OCI-LY3 (cell line): ENCODE results near the gene GAK.

Experiments used
- H2AFZ ChIP-seq: fragments of 200-600, 300-600 bp; shearing (Covaris generic); 2 replicates; pipeline ENCODE4 v1.6.0; 2014; ENCODE audit warnings: antibody characterized with exemption, low read depth, low read length
- H3K27ac ChIP-seq: fragments of 200-600, 300-600 bp; sonication (generic); 2 replicates; pipeline ENCODE4 v1.5.1; 2014; ENCODE audit warnings: mild to moderate bottlenecking, low read length, moderate library complexity, mixed read lengths
- H3K27me3 ChIP-seq: fragments of 200-600, 300-600 bp; sonication (generic); 2 replicates; pipeline ENCODE4 v1.6.1; 2014; ENCODE audit warnings: low read depth, low read length, mixed read lengths
- H3K36me3 ChIP-seq: fragments of 200-600, 300-600 bp; sonication (generic); replicated peaks from 2 replicates; pipeline ENCODE3; 2014; ENCODE audit warnings: low read depth, low read length, mixed read lengths
- H3K4me1 ChIP-seq: fragments of 300-600, 200-600 bp; sonication (generic); 2 replicates; pipeline ENCODE4 v1.6.1; 2014; ENCODE audit warnings: low read length, mixed read lengths
- H3K4me2 ChIP-seq: fragments of 200-600, 300-600 bp; sonication (generic); 2 replicates; pipeline ENCODE4 v1.6.1; 2014; ENCODE audit warnings: low read length, mixed read lengths
- H3K4me3 ChIP-seq: fragments of 300-600, 200-600 bp; sonication (generic); 2 replicates; pipeline ENCODE4 v1.5.1; 2014; ENCODE audit warnings: antibody characterized with exemption, mild to moderate bottlenecking, low read length, moderate library complexity
- H3K79me2 ChIP-seq: fragments of 300-600, 200-600 bp; shearing (Covaris generic); 2 replicates; pipeline ENCODE4 v1.6.1; 2014; ENCODE audit warnings: mild to moderate bottlenecking, low read length, mixed read lengths
- H3K9ac ChIP-seq: fragments of 300-600, 200-600 bp; shearing (Covaris generic); 2 replicates; pipeline ENCODE4 v1.6.0; 2014; ENCODE audit warnings: mild to moderate bottlenecking, low read length, moderate library complexity
- H3K9me3 ChIP-seq: fragments of 200-600, 300-600 bp; shearing (Covaris generic); 2 replicates; pipeline ENCODE4 v1.6.1; 2014; ENCODE audit warnings: low read length, mixed read lengths; ENCODE audit not compliant: insufficient read depth
- H4K20me1 ChIP-seq: fragments of 200-600, 300-600 bp; sonication (generic); 2 replicates; pipeline ENCODE4 v1.6.1; 2016; ENCODE audit warnings: low read length, mixed read lengths; ENCODE audit not compliant: insufficient read depth
- EZH2phosphoT487 ChIP-seq: fragments of 200-600 bp; shearing (Covaris generic); IDR thresholded peaks from 2 replicates; pipeline ENCODE4 v1.6.1; 2018; ENCODE audit warnings: antibody characterized with exemption, mixed run types, low read depth
- TF ChIP-seq, protein P1 (sequence below): fragments of 200-600, 300-600 bp; sonication (generic); IDR thresholded peaks from 2 replicates; pipeline ENCODE4 v1.5.1; 2014; ENCODE audit warnings: antibody characterized with exemption, low read length, low read depth

The GAK gene

DNA sequence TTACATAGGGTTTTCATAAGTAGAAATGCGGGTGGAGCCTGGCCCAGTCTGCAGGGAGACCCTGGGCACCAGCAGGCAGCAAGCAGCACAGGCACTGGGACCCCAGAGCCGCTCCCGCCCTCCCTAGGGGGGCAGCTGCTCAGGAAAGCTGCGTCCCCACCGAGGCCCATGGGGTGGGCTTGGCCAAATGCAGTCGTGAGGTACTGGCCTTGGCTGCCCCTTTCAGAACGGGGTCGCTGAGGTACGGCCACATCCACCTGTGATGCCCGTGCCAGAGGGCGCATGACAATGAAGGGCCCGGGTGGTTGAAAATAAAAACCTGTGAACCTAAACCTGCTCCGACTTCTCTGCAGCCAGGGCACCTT is 16.8 kb upstream of the GAK start:
- TF ChIP-seq, protein P1, sequence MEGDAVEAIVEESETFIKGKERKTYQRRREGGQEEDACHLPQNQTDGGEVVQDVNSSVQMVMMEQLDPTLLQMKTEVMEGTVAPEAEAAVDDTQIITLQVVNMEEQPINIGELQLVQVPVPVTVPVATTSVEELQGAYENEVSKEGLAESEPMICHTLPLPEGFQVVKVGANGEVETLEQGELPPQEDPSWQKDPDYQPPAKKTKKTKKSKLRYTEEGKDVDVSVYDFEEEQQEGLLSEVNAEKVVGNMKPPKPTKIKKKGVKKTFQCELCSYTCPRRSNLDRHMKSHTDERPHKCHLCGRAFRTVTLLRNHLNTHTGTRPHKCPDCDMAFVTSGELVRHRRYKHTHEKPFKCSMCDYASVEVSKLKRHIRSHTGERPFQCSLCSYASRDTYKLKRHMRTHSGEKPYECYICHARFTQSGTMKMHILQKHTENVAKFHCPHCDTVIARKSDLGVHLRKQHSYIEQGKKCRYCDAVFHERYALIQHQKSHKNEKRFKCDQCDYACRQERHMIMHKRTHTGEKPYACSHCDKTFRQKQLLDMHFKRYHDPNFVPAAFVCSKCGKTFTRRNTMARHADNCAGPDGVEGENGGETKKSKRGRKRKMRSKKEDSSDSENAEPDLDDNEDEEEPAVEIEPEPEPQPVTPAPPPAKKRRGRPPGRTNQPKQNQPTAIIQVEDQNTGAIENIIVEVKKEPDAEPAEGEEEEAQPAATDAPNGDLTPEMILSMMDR, result no peak
- no peak for TF ChIP-seq EZH2phosphoT487
- Histone ChIP-seq H3K36me3 (no peaks in the 10 kb centered on the region), H3K9ac (no peak overlapping the region), H3K79me2 (no peaks in the 10 kb centered on the region), H2AFZ (no peak overlapping the region), H3K9me3 (no peaks in the 10 kb centered on the region), H4K20me1 (no peaks in the 10 kb centered on the region), H3K4me1 (no peaks in the 10 kb centered on the region), H3K27ac (no peak overlapping the region), H3K4me3 (no peak overlapping the region), H3K4me2 (no peak overlapping the region), H3K27me3 (no peaks in the 10 kb centered on the region)

DNA sequence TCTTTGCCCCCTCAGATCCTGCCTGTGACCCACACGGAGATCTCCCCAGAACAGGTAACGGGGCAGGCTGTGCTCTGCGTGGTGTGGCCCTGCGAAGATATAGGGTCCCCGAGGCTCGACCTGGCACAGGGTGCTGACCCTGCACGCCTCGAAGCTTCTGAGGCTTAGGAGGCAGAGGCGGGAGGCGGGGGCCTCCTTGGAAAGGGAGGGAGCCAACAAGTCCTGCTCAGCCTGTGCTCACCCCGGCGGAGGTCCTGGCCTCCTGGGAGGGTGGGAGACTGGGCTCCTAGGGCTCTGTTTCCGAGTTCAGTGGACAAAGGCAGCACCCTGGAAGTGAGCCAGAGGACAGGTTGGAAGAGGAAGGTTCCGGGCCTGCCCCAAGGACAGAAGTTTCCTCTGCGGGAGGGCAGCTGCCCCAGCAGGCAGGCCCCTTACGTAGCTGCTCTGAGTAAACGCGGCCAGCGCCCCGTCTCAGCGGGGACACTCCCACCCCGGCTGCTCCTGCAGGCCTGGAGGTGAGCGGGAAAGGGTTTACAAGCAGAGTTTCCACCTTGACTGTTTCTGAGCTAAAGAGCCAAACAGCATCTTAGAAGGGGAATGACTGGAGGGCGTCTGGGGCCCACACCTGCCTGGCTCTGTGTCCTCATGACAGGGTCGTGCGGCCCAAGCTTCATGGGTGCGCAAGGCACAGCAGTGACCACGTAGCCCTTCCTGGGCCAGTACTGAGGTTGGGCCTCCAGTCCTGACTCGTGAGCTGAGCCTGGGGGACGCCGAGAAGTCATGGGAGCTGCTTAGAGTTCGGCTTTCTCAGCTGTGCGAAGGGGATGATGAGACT is 16.2 kb upstream of the GAK start:
- Histone ChIP-seq H3K79me2 (no peaks in the 10 kb centered on the region), H3K27me3 (no peaks in the 10 kb centered on the region), H2AFZ (no peak overlapping the region), H3K36me3 (no peaks in the 10 kb centered on the region), H4K20me1 (no peaks in the 10 kb centered on the region), H3K9ac (no peak overlapping the region), H3K4me3 (no peak overlapping the region), H3K27ac (no peak overlapping the region), H3K4me2 (no peak overlapping the region), H3K4me1 (no peaks in the 10 kb centered on the region), H3K9me3 (no peaks in the 10 kb centered on the region)
- TF ChIP-seq, protein P1, result no peak
- TF ChIP-seq EZH2phosphoT487, result no peak

DNA sequence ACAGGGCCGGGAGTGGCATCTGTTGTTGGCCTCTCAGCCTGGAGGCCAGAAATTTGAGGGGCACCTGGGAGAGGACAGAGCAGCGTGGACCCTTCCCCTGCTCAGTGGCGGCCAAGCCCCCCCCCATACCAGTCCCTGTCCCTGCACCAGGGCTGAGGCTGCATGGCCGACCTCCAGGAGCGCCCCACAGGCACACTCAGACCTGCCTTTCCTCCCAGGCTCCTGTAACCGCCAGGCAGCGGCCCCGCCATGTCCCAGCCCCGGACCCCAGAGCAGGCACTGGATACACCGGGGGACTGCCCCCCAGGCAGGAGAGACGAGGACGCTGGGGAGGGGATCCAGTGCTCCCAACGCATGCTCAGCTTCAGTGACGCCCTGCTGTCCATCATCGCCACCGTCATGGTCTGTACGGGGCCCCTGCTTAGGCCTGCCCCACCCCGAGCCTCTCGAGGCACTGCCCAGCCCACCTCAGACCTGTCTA is 15.4 kb upstream of the GAK start:
- Histone ChIP-seq H3K4me2 (no peak overlapping the region), H3K27me3 (no peaks in the 10 kb centered on the region), H3K4me1 (no peaks in the 10 kb centered on the region), H3K4me3 (no peak overlapping the region), H3K9ac (no peak overlapping the region), H3K9me3 (no peaks in the 10 kb centered on the region), H3K27ac (no peak overlapping the region), H4K20me1 (no peaks in the 10 kb centered on the region), H2AFZ (no peak overlapping the region), H3K79me2 (no peaks in the 10 kb centered on the region), H3K36me3 (no peaks in the 10 kb centered on the region)
- TF ChIP-seq, protein P1, result no peak
- TF ChIP-seq EZH2phosphoT487, result no peak

DNA sequence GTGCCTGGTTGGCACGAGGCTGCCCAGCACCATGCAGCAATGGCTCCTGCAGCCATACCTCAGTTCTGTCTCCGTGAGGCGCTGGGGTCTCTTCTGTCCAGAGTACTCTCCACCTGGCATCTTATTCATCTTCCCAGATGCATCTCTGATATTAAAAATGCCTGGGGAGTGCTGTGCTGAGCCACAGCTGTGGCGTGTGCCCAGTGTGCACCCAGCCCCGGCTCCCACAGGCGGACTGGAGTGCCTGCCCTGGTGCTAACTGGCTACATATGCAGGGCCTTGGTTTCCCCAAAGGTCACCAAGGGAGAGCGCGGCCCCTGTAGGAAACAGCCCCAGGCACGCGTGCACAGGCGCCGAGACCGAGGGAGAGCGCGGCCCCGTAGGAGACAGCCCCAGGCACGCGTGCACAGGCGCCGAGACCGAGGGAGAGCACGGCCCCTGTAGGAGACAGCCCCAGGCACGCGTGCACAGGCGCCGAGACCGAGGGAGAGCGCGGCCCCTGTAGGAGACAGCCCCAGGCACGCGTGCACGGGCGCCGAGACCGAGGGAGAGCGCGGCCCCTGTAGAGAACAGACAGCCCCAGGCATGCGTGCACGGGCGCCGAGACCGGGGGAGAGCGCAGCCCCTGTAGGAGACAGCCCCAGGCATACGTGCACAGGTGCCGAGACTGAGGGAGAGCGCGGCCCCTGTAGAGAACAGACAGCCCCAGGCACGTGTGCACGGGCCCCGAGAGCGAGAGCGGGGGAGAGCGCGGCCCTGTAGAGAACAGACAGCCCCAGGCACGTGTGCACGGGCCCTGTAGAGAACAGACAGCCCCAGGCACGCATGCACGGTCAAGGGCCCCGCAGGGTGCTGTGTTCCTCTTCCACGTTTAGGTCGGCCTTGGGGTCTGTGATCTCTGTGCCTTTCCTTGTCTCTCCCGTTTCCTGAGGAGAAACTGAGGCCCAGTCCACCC is 14.7 kb upstream of the GAK start:
- H3K27me3 ChIP-seq, result no peaks in the 10 kb centered on the region
- no peak overlapping the region for H3K4me2 ChIP-seq
- H2AFZ ChIP-seq, result no peak overlapping the region
- H3K36me3 ChIP-seq, result no peaks in the 10 kb centered on the region
- H3K9ac ChIP-seq, result no peak overlapping the region
- no peak overlapping the region for H3K4me3 ChIP-seq
- H3K4me1 ChIP-seq, result no peaks in the 10 kb centered on the region
- TF ChIP-seq, protein P1, result no peak
- TF ChIP-seq EZH2phosphoT487, result no peak
- no peaks in the 10 kb centered on the region for H3K9me3 ChIP-seq
- no peaks in the 10 kb centered on the region for H3K79me2 ChIP-seq
- H3K27ac ChIP-seq, result no peak overlapping the region
- H4K20me1 ChIP-seq, result no peaks in the 10 kb centered on the region
